NCI-H1105 treated with DMSO at 0.1 percent for 48 hours (cell line): Measurements from ENCODE around the gene ABHD10.
"Not testable (repeated sequence)": the region's sequence is repeated elsewhere in the genome, so short reads cannot be mapped to it uniquely, and the experiment has no call there.

Experiments used
- DNase-seq: peaks from one replicate; lab custom pipeline; 2025; lab: John Stamatoyannopoulos, UW

ABHD10 gene

GRCh38 chr3:112032098-112032731, 53.4 kb downstream of the ABHD10 start:
- DNase-seq = peak; percentile 59

- no peak for DNase-seq
These were observed 55.6 kb downstream of the ABHD10 start, which contains the start of gene TMPRSS7 for GRCh38 chr3:112034436-112034835. Gene TMPRSS7, plus strand, starts transcription at chr3:112034736. Its CDS starts 110 bp downstream, at chr3:112034846.

GRCh38 chr3:112035241-112035640, 56.4 kb downstream of the ABHD10 start:
- DNase-seq = no peak

GRCh38 chr3:112037194-112037593, 58.4 kb downstream of the ABHD10 start:
- not testable (repeated sequence) for DNase-seq

- DNase-seq = no peak
These were observed 60.0 kb downstream of the ABHD10 start for GRCh38 chr3:112038863-112039262.

GRCh38 chr3:112041321-112041720, 62.5 kb downstream of the ABHD10 start:
- no peak for DNase-seq

GRCh38 chr3:112042842-112043280, 64.0 kb downstream of the ABHD10 start:
- DNase-seq = peak; percentile 98
